Skin of body (tissue), 2 donors: ENCODE measurements around the gene NAP1L1. TPM values are rescaled to one million over a fixed set of nuclear protein-coding genes. Genes with fewer than 3 reads are reported as not detected.

ENCODE experiments used
- DNase-seq: peaks from one replicate; lab custom pipeline; 2025; lab: John Stamatoyannopoulos, UW
- total RNA-seq: library from RNA; depleted of rRNA; stranded (reverse); fragments of >200 nt; gene quantifications from one replicate; pipeline ENCODE4 v1.2.3, GENCODE V29; 2014

The NAP1L1 gene
- 248 TPM for total RNA-seq

GRCh38 chr12:76083904-76084862 lies at the start of gene NAP1L1:
NAP1L1 (minus strand) TSS chr12:76084685; CDS start chr12:76074219, 10,466 bp downstream.
- DNase-seq, result peak; percentile 99

- no peak for DNase-seq
Observed at GRCh38 chr12:76127588-76127987, 43.1 kb upstream of the NAP1L1 start.

GRCh38 chr12:76124456-76124855 lies 40.0 kb upstream of the NAP1L1 start:
- no peak for DNase-seq

GRCh38 chr12:76123259-76124212 lies 39.1 kb upstream of the NAP1L1 start:
- no peak for DNase-seq

GRCh38 chr12:76119887-76120286 lies 35.4 kb upstream of the NAP1L1 start:
- no peak for DNase-seq

GRCh38 chr12:76117751-76118150 lies 33.3 kb upstream of the NAP1L1 start:
- DNase-seq, result no peak

GRCh38 chr12:76117067-76117691 lies 32.7 kb upstream of the NAP1L1 start:
- no peak for DNase-seq

GRCh38 chr12:76113800-76114757 lies 29.6 kb upstream of the NAP1L1 start:
- DNase-seq, result no peak

- DNase-seq, result no peak
Observed at GRCh38 chr12:76111209-76111749, 26.8 kb upstream of the NAP1L1 start.

- DNase-seq, result no peak
Observed at GRCh38 chr12:76109879-76110278, 25.4 kb upstream of the NAP1L1 start.

- DNase-seq, result no peak
Observed at GRCh38 chr12:76108356-76108755, 23.9 kb upstream of the NAP1L1 start.

- no peak for DNase-seq
Observed at GRCh38 chr12:76106631-76107030, 22.1 kb upstream of the NAP1L1 start.

GRCh38 chr12:76103958-76104357 lies 19.5 kb upstream of the NAP1L1 start:
- DNase-seq, result no peak

- no peak for DNase-seq
Observed at GRCh38 chr12:76101739-76102385, 17.4 kb upstream of the NAP1L1 start.

- DNase-seq, result no peak
Observed at GRCh38 chr12:76096079-76096646, 11.7 kb upstream of the NAP1L1 start.

- DNase-seq, result no peak
Observed at GRCh38 chr12:76094754-76095153, 10.3 kb upstream of the NAP1L1 start.

GRCh38 chr12:76091246-76091754 lies 6.8 kb upstream of the NAP1L1 start:
- DNase-seq, result no peak

GRCh38 chr12:76085520-76085868 lies 1.0 kb upstream of the NAP1L1 start:
- DNase-seq, result no peak
